Measurements from ENCODE around the gene FOXN1.

- TF ChIP-seq, protein P1, sequence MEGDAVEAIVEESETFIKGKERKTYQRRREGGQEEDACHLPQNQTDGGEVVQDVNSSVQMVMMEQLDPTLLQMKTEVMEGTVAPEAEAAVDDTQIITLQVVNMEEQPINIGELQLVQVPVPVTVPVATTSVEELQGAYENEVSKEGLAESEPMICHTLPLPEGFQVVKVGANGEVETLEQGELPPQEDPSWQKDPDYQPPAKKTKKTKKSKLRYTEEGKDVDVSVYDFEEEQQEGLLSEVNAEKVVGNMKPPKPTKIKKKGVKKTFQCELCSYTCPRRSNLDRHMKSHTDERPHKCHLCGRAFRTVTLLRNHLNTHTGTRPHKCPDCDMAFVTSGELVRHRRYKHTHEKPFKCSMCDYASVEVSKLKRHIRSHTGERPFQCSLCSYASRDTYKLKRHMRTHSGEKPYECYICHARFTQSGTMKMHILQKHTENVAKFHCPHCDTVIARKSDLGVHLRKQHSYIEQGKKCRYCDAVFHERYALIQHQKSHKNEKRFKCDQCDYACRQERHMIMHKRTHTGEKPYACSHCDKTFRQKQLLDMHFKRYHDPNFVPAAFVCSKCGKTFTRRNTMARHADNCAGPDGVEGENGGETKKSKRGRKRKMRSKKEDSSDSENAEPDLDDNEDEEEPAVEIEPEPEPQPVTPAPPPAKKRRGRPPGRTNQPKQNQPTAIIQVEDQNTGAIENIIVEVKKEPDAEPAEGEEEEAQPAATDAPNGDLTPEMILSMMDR (IDR thresholded peaks at IDR 0.05): no peak
- TF ChIP-seq RAD21 (IDR thresholded peaks at IDR 0.05; ENCODE audit: low read length) (no peak), ELF1 (IDR thresholded peaks at IDR 0.05) (no peak), GABPA (IDR thresholded peaks at IDR 0.05; ENCODE audit: low read depth) (no peak), SIN3A (IDR thresholded peaks at IDR 0.05; ENCODE audit: borderline replicate concordance, low read depth, low read length) (no peak), TEAD4 (IDR thresholded peaks at IDR 0.05; ENCODE audit: borderline replicate concordance, insufficient read depth) (no peak)
These were observed 67.9 kb downstream of the FOXN1 start for GRCh38 chr17:28573966-28574480.
